ENCODE measurements around the gene C2CD2L. TPM values are rescaled to one million over a fixed set of nuclear protein-coding genes. Genes with fewer than 3 reads are reported as not detected.

The C2CD2L gene
- total and polyA plus RNA-seq, 2 of the 13 experiments (the other 11 are each of a cell fraction or from before 2014, with no cell fraction given), result 3.7 to 5.5 TPM

- TF ChIP-seq AKNA (CRISPR knock-in tag; IDR thresholded peaks at IDR 0.05; ENCODE audit: borderline replicate concordance), result no peak
- TF ChIP-seq ARNT (IDR thresholded peaks at IDR 0.05), result no peak
- no peak for TF ChIP-seq ZNF782 (CRISPR knock-in tag; IDR thresholded peaks at IDR 0.05; ENCODE audit: borderline replicate concordance)
- 0 out of 2 replicates have a peak, but pooled peaks have one; percentile 29 for TF ChIP-seq CBFB (CRISPR knock-in tag; IDR thresholded peaks at IDR 0.05)
- TF ChIP-seq PLRG1 (conservative IDR thresholded peaks at IDR 0.05), result no peak
- no peak for TF ChIP-seq RORA (CRISPR knock-in tag; IDR thresholded peaks at IDR 0.05)
- TF ChIP-seq ZBTB46 (CRISPR knock-in tag; IDR thresholded peaks at IDR 0.05; ENCODE audit: borderline replicate concordance), result no peak
- TF ChIP-seq ZNF572 (CRISPR knock-in tag; IDR thresholded peaks at IDR 0.05), result no peak
- TF ChIP-seq TAF15 (IDR thresholded peaks at IDR 0.05; ENCODE audit: low read depth, low read length, poor library complexity, severe bottlenecking), result no peak
- no peak for TF ChIP-seq ZNF768 (CRISPR knock-in tag; IDR thresholded peaks at IDR 0.05)
- TF ChIP-seq KMT2B (CRISPR knock-in tag; IDR thresholded peaks at IDR 0.05), result peak; percentile 43; the same call in 1 of the 2 replicates
- no peak for TF ChIP-seq ZNF772 (CRISPR knock-in tag; IDR thresholded peaks at IDR 0.05)
- TF ChIP-seq SP4 (CRISPR knock-in tag; IDR thresholded peaks at IDR 0.05), result no peak; the same call in 1 of the 2 replicates
- no peak for TF ChIP-seq NFYC (CRISPR knock-in tag; IDR thresholded peaks at IDR 0.05)
- no peak for TF ChIP-seq ZNF577 (CRISPR knock-in tag; IDR thresholded peaks at IDR 0.05; ENCODE audit: borderline replicate concordance, low read depth)
- no peak; the same call in 1 of the 2 replicates for TF ChIP-seq PRMT3 (CRISPR knock-in tag; IDR thresholded peaks at IDR 0.05; ENCODE audit: borderline replicate concordance, low read depth)
- TF ChIP-seq ZNF274 (CRISPR knock-in tag; IDR thresholded peaks at IDR 0.05), result no peak
- TF ChIP-seq ADNP (CRISPR knock-in tag; IDR thresholded peaks at IDR 0.05), result no peak
- TF ChIP-seq ZBTB44 (CRISPR knock-in tag; IDR thresholded peaks at IDR 0.05), result no peak
- TF ChIP-seq YY1 (IDR thresholded peaks at IDR 0.05; ENCODE audit: insufficient read depth, insufficient replicate concordance, low read depth, low read length), result peak; percentile 98
- no peak; the same call in 1 of the 2 replicates for TF ChIP-seq HNF4G (IDR thresholded peaks at IDR 0.05; ENCODE audit: borderline replicate concordance, low read depth, low read length)
- TF ChIP-seq HNF4G (CRISPR knock-in tag; IDR thresholded peaks at IDR 0.05; ENCODE audit: borderline replicate concordance, low read depth), result no peak
- no peak for TF ChIP-seq SMAD3 (CRISPR knock-in tag; IDR thresholded peaks at IDR 0.05)
- TF ChIP-seq REL (CRISPR knock-in tag; conservative IDR thresholded peaks at IDR 0.05), result no peak
Observed at GRCh38 chr11:119101759-119102423, 5.3 kb upstream of the C2CD2L start, which contains the start of gene DPAGT1 (continued).

All from HepG2 (cell line).